GM20000 (cell line): ENCODE measurements around the gene PNKP.
A peak's percentile ranks its signal among the peaks of the same experiment; 100 is the strongest.

Experiments
- DNase-seq: peaks from one replicate; pipeline ENCODE4 v3.0.0; 2012; ENCODE audit warnings: low spot score
- CTCF ChIP-seq: IDR thresholded peaks from 2 replicates; pipeline ENCODE4 v1.5.1; 2012; ENCODE audit warnings: mild to moderate bottlenecking, control low read depth; ENCODE audit errors: extremely low read depth, missing control alignments

The PNKP gene

GRCh38 chr19:49864890-49865289 lies 2.5 kb downstream of the PNKP start:
- TF ChIP-seq CTCF = no peak
- DNase-seq = no peak

- no peak for DNase-seq
- TF ChIP-seq CTCF = no peak
Observed at GRCh38 chr19:49863935-49864320, 3.4 kb downstream of the PNKP start.

- no peak for TF ChIP-seq CTCF
- DNase-seq = no peak
Observed at GRCh38 chr19:49863254-49863934, 4.0 kb downstream of the PNKP start.

- TF ChIP-seq CTCF = peak; percentile 24
- DNase-seq = no peak
Observed at GRCh38 chr19:49862391-49863253, 4.8 kb downstream of the PNKP start.

- DNase-seq = no peak
- TF ChIP-seq CTCF = no peak
Observed at GRCh38 chr19:49861541-49862378, 5.6 kb downstream of the PNKP start.

- DNase-seq = no peak
- no peak for TF ChIP-seq CTCF
Observed at GRCh38 chr19:49861107-49861506, 6.3 kb downstream of the PNKP start.
